H9 (cell line): ENCODE results near the gene C8G. TPM values are rescaled to one million over a fixed set of nuclear protein-coding genes. Genes with fewer than 3 reads are reported as not detected.

Experiments
- DNase-seq: peaks from one replicate; pipeline ENCODE4 v3.0.0-alpha.2; 2017
- H2AFZ ChIP-seq: one replicate; pipeline ENCODE4 v1.6.1; 2013; ENCODE audit warnings: mild to moderate bottlenecking, low read length, control low read depth, moderate library complexity
- H2AK5ac ChIP-seq: 2 replicates; pipeline ENCODE4 v1.6.1; 2013; ENCODE audit warnings: low read length, control low read depth, mixed read lengths; ENCODE audit not compliant: insufficient read length
- H2BK120ac ChIP-seq: one replicate; pipeline ENCODE4 v1.6.1; 2013; ENCODE audit warnings: low read depth, mild to moderate bottlenecking, low read length, control low read depth, inconsistent platforms; ENCODE audit not compliant: poor library complexity, severe bottlenecking
- H2BK12ac ChIP-seq: 2 replicates; pipeline ENCODE4 v1.6.1; 2013; ENCODE audit warnings: low read length, control low read depth, mixed read lengths, low read depth; ENCODE audit not compliant: insufficient read length
- H2BK15ac ChIP-seq: 2 replicates; pipeline ENCODE4 v1.6.1; 2013; ENCODE audit warnings: low read depth, low read length, control low read depth
- H2BK20ac ChIP-seq: one replicate; pipeline ENCODE4 v1.6.1; 2013; ENCODE audit warnings: low read depth, mild to moderate bottlenecking, low read length, control low read depth, inconsistent platforms; ENCODE audit not compliant: poor library complexity, severe bottlenecking
- H2BK5ac ChIP-seq: 2 replicates; pipeline ENCODE4 v1.6.1; 2013; ENCODE audit warnings: low read length, control low read depth, mixed read lengths; ENCODE audit not compliant: insufficient read length
- H3K14ac ChIP-seq: 2 replicates; pipeline ENCODE4 v1.6.1; 2013; ENCODE audit warnings: low read length, control low read depth; ENCODE audit not compliant: insufficient read depth
- H3K18ac ChIP-seq: 2 replicates; pipeline ENCODE4 v1.6.1; 2013; ENCODE audit warnings: low read depth, mild to moderate bottlenecking, mixed read lengths, low read length, control low read depth; ENCODE audit not compliant: insufficient read length
- H3K23ac ChIP-seq: 2 replicates; pipeline ENCODE4 v1.6.1; 2013; ENCODE audit warnings: low read length, control low read depth, mixed read lengths, low read depth; ENCODE audit not compliant: insufficient read length
- H3K23me2 ChIP-seq: 2 replicates; pipeline ENCODE4 v1.6.1; 2013; ENCODE audit warnings: low read depth, mild to moderate bottlenecking, mixed read lengths, low read length, control low read depth; ENCODE audit not compliant: insufficient read length, poor library complexity, severe bottlenecking
- H3K27ac ChIP-seq: 2 replicates; pipeline ENCODE4 v1.5.1; 2013; ENCODE audit warnings: low read length, control low read depth, mixed read lengths, low read depth; ENCODE audit not compliant: insufficient read length
- H3K27me3 ChIP-seq: 2 replicates; pipeline ENCODE4 v1.6.1; 2013; ENCODE audit warnings: low read length, control low read depth, inconsistent platforms; ENCODE audit not compliant: insufficient read depth
- H3K4ac ChIP-seq: 2 replicates; pipeline ENCODE4 v1.6.1; 2013; ENCODE audit warnings: low read depth, mild to moderate bottlenecking, control low read depth, inconsistent platforms, low read length, moderate library complexity
- H3K4me1 ChIP-seq: 2 replicates; pipeline ENCODE4 v1.6.1; 2013; ENCODE audit warnings: low read length, control low read depth, inconsistent platforms; ENCODE audit not compliant: insufficient read depth
- H3K4me2 ChIP-seq: 2 replicates; pipeline ENCODE4 v1.6.1; 2013; ENCODE audit warnings: low read length, control low read depth, mixed read lengths; ENCODE audit not compliant: insufficient read length, insufficient read depth
- H3K56ac ChIP-seq: 2 replicates; pipeline ENCODE4 v1.6.1; 2013; ENCODE audit warnings: low read depth, mild to moderate bottlenecking, mixed read lengths, low read length, control low read depth; ENCODE audit not compliant: insufficient read length
- H3K79me1 ChIP-seq: 2 replicates; pipeline ENCODE4 v1.6.1; 2013; ENCODE audit warnings: low read depth, mild to moderate bottlenecking, moderate library complexity, low read length, control low read depth, inconsistent platforms; ENCODE audit not compliant: insufficient read depth, poor library complexity, severe bottlenecking
- H3K79me2 ChIP-seq: 2 replicates; pipeline ENCODE4 v1.6.1; 2013; ENCODE audit warnings: low read length, control low read depth, inconsistent platforms; ENCODE audit not compliant: insufficient read depth
- H3K9ac ChIP-seq: 2 replicates; pipeline ENCODE4 v1.6.1; 2013; ENCODE audit warnings: low read length, control low read depth, mixed read lengths; ENCODE audit not compliant: insufficient read length; ENCODE audit errors: extremely low read depth
- H3K9me3 ChIP-seq: one replicate; pipeline ENCODE4 v1.6.1; 2013; ENCODE audit warnings: low read depth, low read length, inconsistent platforms; ENCODE audit not compliant: control insufficient read depth
- H3T11ph ChIP-seq: one replicate; pipeline ENCODE4 v1.6.1; 2013; ENCODE audit warnings: mild to moderate bottlenecking, low read length, control low read depth, inconsistent platforms
- H4K20me1 ChIP-seq: one replicate; pipeline ENCODE4 v1.6.1; 2013; ENCODE audit not compliant: control insufficient read depth, insufficient read length, insufficient read depth
- H4K5ac ChIP-seq: 2 replicates; pipeline ENCODE4 v1.6.1; 2013; ENCODE audit warnings: low read depth, mild to moderate bottlenecking, mixed read lengths, low read length, control low read depth; ENCODE audit not compliant: insufficient read length
- H4K8ac ChIP-seq: replicated peaks from 2 replicates; pipeline ENCODE4 v1.6.1; 2013; ENCODE audit warnings: low read length, control low read depth, mixed read lengths, low read depth; ENCODE audit not compliant: insufficient read length
- H4K91ac ChIP-seq: 2 replicates; pipeline ENCODE4 v1.6.1; 2013; ENCODE audit warnings: low read depth, mild to moderate bottlenecking, moderate library complexity, mixed read lengths, low read length, control low read depth; ENCODE audit not compliant: insufficient read length
- H3K27ac Mint-ChIP-seq, 3 experiments: 2 replicates in 2 of 3; 3 replicates in 1 of 3; pipeline ENCODE4 v1.8.0; 2020 to 2021; ENCODE audit warnings: mixed read lengths in 3 of 3, mild to moderate bottlenecking in 1 of 3, moderate library complexity in 1 of 3
- H3K27me3 Mint-ChIP-seq: 2 replicates; pipeline ENCODE4 v1.8.0; 2021; ENCODE audit warnings: low read depth, mild to moderate bottlenecking, moderate library complexity, mixed read lengths
- H3K36me3 Mint-ChIP-seq, 3 experiments: 2 replicates in 2 of 3; 3 replicates in 1 of 3; pipeline ENCODE4 v1.8.0; 2020 to 2021; ENCODE audit warnings: low read depth in 3 of 3, mixed read lengths in 3 of 3; ENCODE audit not compliant: insufficient read depth in 1 of 3
- H3K4me1 Mint-ChIP-seq, 2 experiments: 2 replicates each; pipeline ENCODE4 v1.8.0; 2020; ENCODE audit warnings: mixed read lengths in 2 of 2
- H3K4me3 Mint-ChIP-seq, 2 experiments: 2 replicates in 1 of 2; 3 replicates in 1 of 2; pipeline ENCODE4 v1.8.0; 2020 to 2021; ENCODE audit warnings: mild to moderate bottlenecking in 2 of 2, mixed read lengths in 2 of 2, moderate library complexity in 1 of 2
- H3K9me3 Mint-ChIP-seq, 2 experiments: 2 replicates in 1 of 2; 3 replicates in 1 of 2; pipeline ENCODE4 v1.8.0; 2020; ENCODE audit warnings: mild to moderate bottlenecking in 2 of 2, mixed read lengths in 2 of 2, moderate library complexity in 1 of 2
- CTCF ChIP-seq: fragments of 200-600 bp; sonication (generic); conservative IDR thresholded peaks from 3 replicates; pipeline ENCODE4 v1.8.0; 2021; ENCODE audit warnings: antibody characterized with exemption, mild to moderate bottlenecking
- WGBS: extraction: QIAGEN DNeasy Blood & Tissue Kit; methylation state at CpG from one replicate; pipeline ENCODE4 v1.1.7; 2013; ENCODE audit warnings: missing lambda C conversion rate, low lambda C conversion rate, mixed read lengths; ENCODE audit not compliant: insufficient read length; ENCODE audit errors: extremely low coverage; 5-methylcytosine and 5-hydroxymethylcytosine counted together
- total RNA-seq: library from RNA; stranded (reverse); gene quantifications from 2 replicates; pipeline ENCODE4 v1.2.1, GENCODE V29; 2021

The C8G gene
- total RNA-seq, 1 experiment from 2014 or later = 0.96 TPM

DNA sequence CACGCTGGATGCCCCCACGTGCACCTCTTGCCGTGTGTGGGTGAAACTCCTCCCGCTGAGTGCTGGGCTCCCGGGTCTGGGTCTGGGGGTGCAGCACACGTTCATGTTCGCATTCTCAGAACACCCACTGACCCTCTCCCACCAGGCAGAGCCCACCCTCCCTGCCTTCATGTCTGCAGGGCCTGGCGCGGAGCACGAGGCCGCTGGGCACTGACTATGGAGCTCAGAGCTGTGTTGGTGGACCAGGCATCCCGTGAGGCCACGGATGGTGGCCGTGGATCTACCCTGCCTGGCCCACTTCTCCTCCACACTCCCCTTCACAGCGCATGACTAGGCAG is 15.9 kb downstream of the C8G start:
- Histone ChIP-seq H4K5ac (no peak overlapping the region), H3K27ac (no peak overlapping the region), H3K9me3 (no peaks in the 10 kb centered on the region), H3K14ac (no peak overlapping the region), H3K4ac (no peak overlapping the region), H3K79me2 (no peaks in the 10 kb centered on the region), H4K91ac (no peak overlapping the region), H3K23ac (no peak overlapping the region), H3K18ac (no peak overlapping the region), H2BK12ac (no peak overlapping the region), H3K27me3 (no peaks in the 10 kb centered on the region), H2BK15ac (no peak overlapping the region), H3K4me1 (peaks cover 2% of the 10 kb centered on the region; the same call in 1 of the 2 replicates), H4K8ac (no peak overlapping the region), H3K4me2 (no peak overlapping the region), H2BK120ac (no peak overlapping the region), H2AK5ac (no peak overlapping the region), H3T11ph (no peak overlapping the region), H3K9ac (no peak overlapping the region), H3K23me2 (no peaks in the 10 kb centered on the region), H4K20me1 (peaks cover 2% of the 10 kb centered on the region), H3K56ac (no peak overlapping the region), H2BK20ac (no peak overlapping the region), H3K79me1 (no peaks in the 10 kb centered on the region), H2BK5ac (no peak overlapping the region), H2AFZ (no peak overlapping the region)
- Mint-ChIP-seq H3K9me3 (peaks cover 6% of the 10 kb centered on the region in 2 experiments; a peak in 4 of 5 replicates), H3K4me3 (no peak overlapping the region), H3K4me1 (peaks cover 3 to 9% of the 10 kb centered on the region in 2 experiments), H3K27me3 (peaks cover 16% of the 10 kb centered on the region), H3K36me3 (no peaks in the 10 kb centered on the region; a peak in 1 of 7 replicates), H3K27ac (no peak overlapping the region)
- WGBS = no CpG with 5 or more reads among the region's 15 CpGs
- no peak for TF ChIP-seq CTCF
- no peak for DNase-seq
